Lung (tissue), 12 donors: ENCODE data around the gene SLC6A13. TPM values are rescaled to one million over a fixed set of nuclear protein-coding genes. Genes with fewer than 3 reads are reported as not detected.

Experiments used
- ATAC-seq: fragments of 200-7000 bp; cut with Tn5 transposase; one replicate; pipeline ENCODE4 v1.9.1; 2020; ENCODE audit warnings: moderate number of reproducible peaks; ENCODE audit not compliant: insufficient read depth, low FRiP score
- DNase-seq, 3 donors: peaks; one replicate each; pipeline ENCODE4 v3.0.0-alpha.2; 2013 to 2017
- H3K27ac ChIP-seq, 2 donors: one replicate each; pipeline ENCODE4 v1.5.1; 2013; ENCODE audit warnings: mild to moderate bottlenecking in 2 of 2, moderate library complexity in 2 of 2, control low read depth in 1 of 2, inconsistent platforms in 1 of 2, low read depth in 1 of 2, low read length in 1 of 2
- H3K27me3 ChIP-seq, 3 donors: one replicate each; pipeline ENCODE4 v1.5.1; 2013; ENCODE audit warnings: low read length in 2 of 3; ENCODE audit not compliant: control insufficient read depth in 3 of 3, insufficient read depth in 3 of 3
- H3K36me3 ChIP-seq, 4 donors: one replicate each; pipeline ENCODE4 v1.5.1; 2013; ENCODE audit warnings: low read length in 4 of 4, mild to moderate bottlenecking in 1 of 4, moderate library complexity in 1 of 4; ENCODE audit not compliant: control insufficient read depth in 4 of 4, insufficient read depth in 4 of 4
- H3K4me1 ChIP-seq, 5 donors: one replicate each; pipeline ENCODE4 v1.5.1; 2013; ENCODE audit warnings: low read length in 5 of 5, mild to moderate bottlenecking in 2 of 5, moderate library complexity in 1 of 5; ENCODE audit not compliant: control insufficient read depth in 5 of 5, insufficient read depth in 5 of 5
- H3K4me3 ChIP-seq: one replicate; pipeline ENCODE4 v1.5.1; 2013; ENCODE audit warnings: mild to moderate bottlenecking, control low read depth, moderate library complexity
- H3K9ac ChIP-seq, 2 donors: one replicate each; pipeline ENCODE4 v1.5.1; 2013; ENCODE audit warnings: low read length in 2 of 2, control low read depth in 1 of 2; ENCODE audit not compliant: insufficient read depth in 1 of 2
- H3K9me3 ChIP-seq, 4 donors: one replicate each; pipeline ENCODE4 v1.5.1; 2013; ENCODE audit warnings: low read length in 3 of 4, mild to moderate bottlenecking in 1 of 4, moderate library complexity in 1 of 4; ENCODE audit not compliant: control insufficient read depth in 4 of 4, insufficient read depth in 3 of 4
- WGBS, 2 donors: extraction: QIAGEN DNeasy Blood & Tissue Kit; methylation state at CpG; one replicate each; pipeline ENCODE4 v1.1.7; 2013; 5-methylcytosine and 5-hydroxymethylcytosine counted together
- polyA plus RNA-seq, 2 donors: library from polyadenylated mRNA; stranded (reverse); fragments of 200-250 nt; gene quantifications; one replicate each; pipeline ENCODE4 v1.2.1, GENCODE V29; 2013
- total RNA-seq, 2 donors: library from RNA; depleted of rRNA in 1 of 2; stranded (reverse); fragments of >200 nt in 1 of 2; gene quantifications; one replicate each; pipeline ENCODE4 v1.2.1, GENCODE V29; 2014 to 2021
- TF ChIP-seq, protein P1 (sequence below): IDR thresholded peaks from 2 replicates; pipeline ENCODE4 v1.5.1; 2012; ENCODE audit warnings: mild to moderate bottlenecking; ENCODE audit errors: control extremely low read depth, extremely low read depth
- donor health status: control.
- donor health status: control.
- donor health status: Bipolar disorder and iron deficiency.
- donor health status: healthy.
- donor health status: DM: yes; HTN: yes; CAD: no.

SLC6A13 gene
- total and polyA plus RNA-seq, 4 donors = 0.46 to 2.4 (median 1.0) TPM

DNA sequence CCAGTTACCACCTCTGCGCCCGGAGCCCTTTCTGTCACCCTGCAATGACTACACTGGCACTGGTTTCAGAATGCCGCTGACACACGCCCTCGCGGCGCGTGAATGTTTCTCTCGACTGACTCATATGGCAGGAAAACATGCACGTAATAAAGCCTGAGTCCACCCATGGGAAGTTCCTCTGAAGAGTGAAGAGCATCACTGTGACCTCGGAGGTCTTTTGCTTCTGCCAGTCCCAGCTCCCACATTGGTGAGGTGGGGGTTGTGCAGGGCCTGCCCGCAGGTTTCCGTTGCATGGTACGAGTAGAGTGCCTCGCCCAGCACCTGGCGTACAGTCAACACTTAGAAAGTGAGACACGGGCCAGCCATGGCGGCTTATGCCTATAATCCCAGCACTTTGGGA, 37.6 kb downstream of the SLC6A13 start:
- TF ChIP-seq, protein P1, sequence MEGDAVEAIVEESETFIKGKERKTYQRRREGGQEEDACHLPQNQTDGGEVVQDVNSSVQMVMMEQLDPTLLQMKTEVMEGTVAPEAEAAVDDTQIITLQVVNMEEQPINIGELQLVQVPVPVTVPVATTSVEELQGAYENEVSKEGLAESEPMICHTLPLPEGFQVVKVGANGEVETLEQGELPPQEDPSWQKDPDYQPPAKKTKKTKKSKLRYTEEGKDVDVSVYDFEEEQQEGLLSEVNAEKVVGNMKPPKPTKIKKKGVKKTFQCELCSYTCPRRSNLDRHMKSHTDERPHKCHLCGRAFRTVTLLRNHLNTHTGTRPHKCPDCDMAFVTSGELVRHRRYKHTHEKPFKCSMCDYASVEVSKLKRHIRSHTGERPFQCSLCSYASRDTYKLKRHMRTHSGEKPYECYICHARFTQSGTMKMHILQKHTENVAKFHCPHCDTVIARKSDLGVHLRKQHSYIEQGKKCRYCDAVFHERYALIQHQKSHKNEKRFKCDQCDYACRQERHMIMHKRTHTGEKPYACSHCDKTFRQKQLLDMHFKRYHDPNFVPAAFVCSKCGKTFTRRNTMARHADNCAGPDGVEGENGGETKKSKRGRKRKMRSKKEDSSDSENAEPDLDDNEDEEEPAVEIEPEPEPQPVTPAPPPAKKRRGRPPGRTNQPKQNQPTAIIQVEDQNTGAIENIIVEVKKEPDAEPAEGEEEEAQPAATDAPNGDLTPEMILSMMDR = no peak
- Histone ChIP-seq H3K36me3 (no peaks in the 10 kb centered on the region), H3K27me3 (no peaks in the 10 kb centered on the region), H3K9me3 (no peaks in the 10 kb centered on the region), H3K4me1 (no peaks in the 10 kb centered on the region), H3K4me3 (no peak overlapping the region), H3K27ac (no peak overlapping the region), H3K9ac (no peak overlapping the region)
- DNase-seq (no peak), ATAC-seq (no peak)
- WGBS, 2 donors = 91 to 94% methylated on average over 18 of the region's 18 CpGs

DNA sequence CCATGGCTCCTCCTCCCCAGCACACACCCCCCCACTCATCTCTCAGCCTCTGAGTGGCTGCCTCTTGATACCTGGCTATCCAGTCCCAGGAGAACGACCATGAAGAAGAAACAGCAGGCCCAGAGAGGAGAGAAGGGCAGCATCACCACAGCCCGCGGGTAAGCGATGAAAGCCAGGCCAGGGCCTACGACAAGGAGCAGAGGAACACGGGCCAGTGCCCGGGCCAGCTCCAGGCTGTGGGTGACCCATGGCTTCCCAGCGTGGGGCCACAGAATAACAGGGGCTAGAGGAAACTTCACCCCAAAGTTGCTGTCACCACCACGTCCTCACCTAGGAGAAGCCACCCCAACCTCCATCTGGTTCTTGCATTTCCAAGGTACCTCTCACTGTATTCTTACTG, 38.3 kb downstream of the SLC6A13 start:
- Histone ChIP-seq H3K9me3 (no peaks in the 10 kb centered on the region), H3K36me3 (no peaks in the 10 kb centered on the region), H3K4me1 (no peaks in the 10 kb centered on the region), H3K27ac (no peak overlapping the region), H3K27me3 (no peaks in the 10 kb centered on the region), H3K9ac (no peak overlapping the region), H3K4me3 (no peak overlapping the region)
- 92 to 94% methylated on average over 9 of the region's 9 CpGs for WGBS, 2 donors
- TF ChIP-seq, protein P1 = no peak
- no peak for DNase-seq
- ATAC-seq = no peak

DNA sequence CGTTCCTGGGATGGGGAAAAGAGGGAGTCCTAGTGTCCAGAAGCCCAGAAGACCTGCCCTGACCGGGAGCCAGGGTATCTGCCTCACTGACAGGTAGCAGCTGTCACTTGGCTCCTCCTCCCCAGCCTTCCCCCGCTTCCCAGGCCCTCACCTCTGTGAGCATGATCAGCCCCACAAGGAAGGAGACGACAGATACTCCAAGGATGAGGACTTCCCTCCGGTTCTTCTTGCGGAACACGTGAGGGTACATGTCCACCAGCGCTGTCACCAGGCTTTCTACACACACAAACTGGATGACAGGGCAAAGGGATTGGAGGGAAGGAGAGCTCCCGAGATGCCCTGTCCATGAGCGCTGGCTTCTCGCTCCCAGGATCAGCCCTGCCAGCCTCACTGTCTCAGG, 38.8 kb downstream of the SLC6A13 start:
- H3K36me3 ChIP-seq = no peaks in the 10 kb centered on the region
- ATAC-seq (no peak), DNase-seq (no peak)
- no peak overlapping the region for H3K4me3 ChIP-seq
- WGBS, 2 donors = 82 to 86% methylated on average over 11 of the region's 11 CpGs
- TF ChIP-seq, protein P1 = no peak
- no peak overlapping the region for H3K9ac ChIP-seq
- no peaks in the 10 kb centered on the region for H3K27me3 ChIP-seq
- no peaks in the 10 kb centered on the region for H3K9me3 ChIP-seq
- H3K4me1 ChIP-seq = no peaks in the 10 kb centered on the region
- H3K27ac ChIP-seq = no peak overlapping the region

DNA sequence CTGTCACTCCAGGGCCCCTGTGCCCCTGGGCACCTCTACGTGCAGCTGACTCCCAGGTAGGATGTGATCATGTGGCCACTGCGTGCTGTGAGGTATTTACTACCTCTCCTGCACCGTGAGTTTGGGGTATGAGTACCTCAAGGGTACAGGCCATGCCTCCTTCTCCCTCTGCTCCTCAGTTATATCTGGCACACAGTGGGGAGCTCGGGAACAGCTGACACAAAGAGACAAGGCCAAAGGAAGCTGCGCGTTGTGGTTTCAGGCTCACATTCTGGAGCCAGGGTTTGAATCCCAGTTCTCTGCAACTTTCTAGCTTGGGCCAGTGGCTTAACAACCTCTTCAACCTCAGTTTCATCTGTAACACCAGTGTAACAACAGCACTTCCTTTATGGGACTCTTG, 40.9 kb downstream of the SLC6A13 start:
- WGBS, 2 donors = 79 to 87% methylated on average over 6 of the region's 6 CpGs
- no peak overlapping the region for H3K4me3 ChIP-seq
- no peaks in the 10 kb centered on the region for H3K9me3 ChIP-seq
- no peaks in the 10 kb centered on the region for H3K36me3 ChIP-seq
- TF ChIP-seq, protein P1 = no peak
- H3K4me1 ChIP-seq = no peaks in the 10 kb centered on the region
- ATAC-seq (no peak), DNase-seq (no peak)
- no peak overlapping the region for H3K27ac ChIP-seq
- H3K27me3 ChIP-seq = no peaks in the 10 kb centered on the region
- no peak overlapping the region for H3K9ac ChIP-seq
